ENCODE results near the gene EDAR.

Gene EDAR

DNA sequence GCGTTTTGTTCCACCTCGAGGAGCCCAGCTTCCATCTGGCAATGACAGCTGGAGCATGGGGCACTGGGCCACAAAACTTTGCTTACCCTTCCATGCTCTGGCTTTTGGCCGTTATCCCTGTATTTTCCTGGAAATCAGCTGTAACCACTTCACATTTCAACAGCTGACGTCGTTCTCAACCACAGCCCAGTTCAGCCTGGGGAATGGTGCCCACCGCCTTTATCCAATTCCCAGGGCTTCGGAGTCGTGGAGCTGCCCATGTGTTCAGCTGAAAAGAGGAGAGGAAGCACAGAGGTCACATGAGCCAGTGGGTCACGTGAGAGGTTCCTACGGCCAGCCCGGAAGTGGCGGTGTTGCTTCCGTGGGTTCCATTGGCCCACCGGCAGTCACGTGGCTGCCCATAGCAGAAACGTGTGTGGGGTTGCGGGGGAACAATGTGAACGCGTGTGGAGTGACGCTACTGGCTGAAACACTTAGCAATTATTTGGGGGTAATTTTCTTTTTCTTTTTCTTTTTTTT lies 16.7 kb upstream of the EDAR start:
- no peak for DNase-seq (ENCODE audit: extremely low read depth in 1 of 2, low read depth in 1 of 2)

DNA sequence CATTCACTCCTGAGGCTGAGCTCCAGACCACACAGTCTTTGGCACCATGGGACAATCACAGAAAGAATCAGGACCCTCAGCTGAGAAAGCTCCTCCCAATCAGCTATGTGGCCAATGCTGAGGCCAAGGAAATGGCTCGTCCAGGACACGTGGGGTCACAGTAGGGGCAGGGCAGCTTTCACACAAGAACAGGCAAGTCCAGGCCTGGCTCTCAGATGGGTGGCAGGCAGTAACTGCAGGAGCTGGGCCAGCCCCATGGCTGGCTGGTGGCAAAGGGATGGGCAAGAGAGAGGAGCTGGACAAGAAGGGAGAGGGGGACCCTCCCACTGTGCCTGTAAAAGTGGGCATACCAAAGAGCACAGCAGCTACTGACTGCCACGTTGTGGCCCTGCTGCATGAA lies 12.2 kb upstream of the EDAR start:
- no peak for DNase-seq (ENCODE audit: extremely low read depth in 1 of 2, low read depth in 1 of 2)

DNA sequence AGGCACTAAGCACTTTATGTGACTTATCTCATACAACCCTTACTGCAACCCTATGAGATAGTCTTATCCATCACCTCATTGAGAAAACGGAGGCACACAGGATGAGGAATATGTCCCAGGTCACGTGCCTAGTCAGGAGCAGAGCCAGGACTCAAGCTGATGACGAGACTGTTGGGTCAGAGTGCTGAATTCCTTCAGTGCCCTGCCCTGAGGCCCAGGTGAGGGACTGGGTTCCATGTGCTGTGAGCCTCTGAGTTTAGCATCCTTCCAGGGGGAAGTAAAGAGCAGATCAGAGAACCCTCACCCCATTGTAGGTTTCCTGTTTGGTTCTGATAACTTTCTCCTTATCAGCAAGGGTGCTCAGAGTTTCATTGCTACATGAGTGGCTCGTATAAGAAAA lies 11.7 kb upstream of the EDAR start:
- DNase-seq (ENCODE audit: extremely low read depth in 1 of 2, low read depth in 1 of 2), result no peak

DNA sequence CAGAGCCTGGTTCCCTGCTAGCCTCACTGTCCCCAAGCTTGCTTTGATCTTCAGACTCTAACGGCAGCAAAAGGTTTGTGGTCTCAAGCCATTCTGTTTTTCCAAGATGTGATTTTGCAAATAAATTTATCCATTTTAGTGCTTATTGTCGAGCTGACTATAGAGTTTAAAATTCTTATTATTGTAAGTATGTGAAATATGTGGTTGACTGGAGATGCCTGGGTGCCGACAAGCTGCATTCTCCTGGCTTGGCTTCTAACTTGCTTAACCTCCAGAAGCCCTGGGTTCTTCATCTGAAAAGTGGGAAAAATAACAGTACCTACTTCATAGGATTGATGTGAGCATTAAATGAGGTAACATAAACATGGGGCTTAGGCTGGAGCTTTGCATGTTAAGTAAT lies 9.9 kb upstream of the EDAR start:
- no peak for DNase-seq (ENCODE audit: extremely low read depth in 1 of 2, low read depth in 1 of 2)

DNA sequence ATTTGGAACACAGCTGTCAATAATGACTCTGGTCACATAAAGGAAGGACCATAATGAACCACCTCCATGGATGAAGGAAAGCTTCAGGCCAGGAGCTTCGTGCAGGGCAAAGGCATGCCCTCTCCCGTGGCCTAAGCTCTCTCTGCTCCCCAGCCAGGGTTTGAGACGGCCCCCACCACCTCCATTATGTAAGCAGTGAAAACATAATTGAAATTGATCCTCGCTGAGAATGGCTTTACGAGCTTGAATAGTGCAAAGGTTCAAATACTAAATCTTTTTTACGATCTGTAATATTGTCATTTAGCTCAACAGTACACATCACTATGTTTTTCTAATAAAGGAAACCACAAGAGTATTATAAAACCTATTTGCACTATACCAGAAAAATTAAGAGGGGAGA lies 5.2 kb upstream of the EDAR start:
- no peak for DNase-seq (ENCODE audit: extremely low read depth in 1 of 2, low read depth in 1 of 2)

DNA sequence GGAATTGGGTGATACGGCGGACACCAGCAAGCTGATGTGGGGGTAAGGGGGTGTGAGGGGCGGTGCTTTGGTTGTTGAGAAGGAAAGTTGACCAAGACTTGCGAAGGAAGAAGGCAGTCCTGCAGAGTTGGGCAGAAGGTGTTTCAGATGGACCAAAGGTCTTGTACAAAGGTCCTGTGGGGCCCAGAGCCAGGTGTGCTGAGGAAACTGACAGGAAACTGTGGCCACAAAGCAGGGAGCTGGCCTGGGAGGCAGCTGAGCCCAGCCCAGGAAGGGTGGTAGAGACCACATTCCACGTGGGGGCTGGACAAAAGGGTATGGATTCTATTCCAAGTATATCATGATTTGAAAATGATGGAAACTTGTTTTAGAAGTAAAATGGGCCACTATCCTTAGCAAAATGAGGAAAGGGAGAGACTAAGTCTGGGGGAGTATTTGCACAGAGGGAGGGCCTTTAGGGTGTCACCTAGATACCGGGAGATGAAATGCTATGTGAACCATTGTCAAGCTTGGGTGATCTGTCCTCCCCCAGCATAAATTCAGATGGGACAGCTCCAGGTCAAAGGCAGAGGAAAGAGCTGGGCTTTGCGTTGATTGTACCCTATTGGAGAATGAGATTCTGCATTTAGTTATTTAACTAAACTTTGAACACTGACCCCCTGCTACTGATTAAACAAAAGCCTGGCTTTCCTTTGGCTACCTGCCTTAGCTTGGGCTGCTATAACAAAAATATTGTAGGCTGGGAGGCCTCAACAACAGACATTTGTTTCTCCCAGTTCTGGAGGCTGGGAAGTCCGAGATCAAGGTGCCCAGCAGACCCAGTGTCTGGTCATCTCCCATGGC lies 4.3 kb upstream of the EDAR start:
- no peak for DNase-seq (ENCODE audit: extremely low read depth in 1 of 2, low read depth in 1 of 2)

DNA sequence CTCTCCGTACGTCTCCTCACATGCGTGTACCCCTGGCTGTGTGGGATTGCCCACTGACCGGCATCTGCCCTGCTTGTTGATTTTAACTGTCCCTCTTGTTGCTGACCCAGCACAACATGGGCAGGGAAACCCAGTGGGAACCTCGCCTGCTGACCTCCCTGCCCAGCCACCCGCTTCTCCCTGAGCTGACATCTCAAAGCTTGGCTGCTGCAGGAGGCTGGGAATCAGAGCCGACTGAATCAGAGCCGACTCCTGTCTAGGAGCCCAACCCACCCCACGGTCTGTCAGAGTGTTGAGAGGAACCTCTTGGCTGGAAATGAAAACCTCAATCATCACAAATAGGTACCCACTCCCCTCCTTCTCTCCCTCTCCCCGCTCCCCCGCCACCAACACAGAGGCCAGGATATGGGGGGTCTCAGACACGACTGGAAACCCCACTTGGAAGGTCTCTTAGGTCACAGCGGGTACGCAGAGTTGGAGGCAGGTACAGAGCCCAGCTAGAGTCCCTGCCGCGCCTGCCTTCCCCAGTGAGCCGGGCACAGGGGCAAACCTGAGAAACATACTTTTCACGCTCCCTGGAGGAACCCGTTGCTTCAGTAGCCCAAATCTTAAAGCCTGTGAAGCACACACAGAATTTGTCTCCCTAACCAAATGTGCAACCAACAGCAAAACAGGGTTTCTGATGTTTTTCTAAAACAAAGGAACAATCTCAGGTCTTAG lies 784 bp downstream of the EDAR start:
- no peak for DNase-seq (ENCODE audit: extremely low read depth in 1 of 2, low read depth in 1 of 2)

DNA sequence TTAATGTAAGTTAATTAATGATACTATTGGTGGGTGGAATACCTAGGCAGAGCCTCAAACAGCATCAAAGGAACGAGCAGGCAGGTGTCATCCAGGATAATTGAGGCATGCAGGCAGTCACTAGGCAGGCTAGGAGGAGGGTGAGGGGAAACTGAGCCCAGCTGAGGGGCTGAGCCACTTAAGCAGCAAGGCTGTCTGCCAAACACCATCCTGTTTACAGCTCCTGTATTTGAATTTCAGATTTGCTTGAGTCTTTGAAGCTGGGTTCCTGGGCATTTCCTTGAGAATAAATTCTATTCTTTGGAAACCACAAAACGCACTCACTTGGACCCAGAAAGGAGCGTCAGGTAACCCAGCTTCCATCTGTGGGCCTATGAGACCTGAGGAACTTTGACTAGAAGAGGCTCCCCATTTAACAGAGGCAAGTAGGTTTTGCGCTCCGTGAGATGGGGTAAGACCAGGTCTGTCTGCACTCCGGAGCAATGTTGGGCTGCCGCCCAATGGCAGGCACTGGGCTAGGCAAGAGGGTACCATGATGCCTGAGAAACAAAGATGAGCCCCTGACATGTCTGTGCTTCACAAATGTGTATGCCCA lies 2.0 kb downstream of the EDAR start:
- DNase-seq (ENCODE audit: extremely low read depth in 1 of 2, low read depth in 1 of 2), result no peak

DNA sequence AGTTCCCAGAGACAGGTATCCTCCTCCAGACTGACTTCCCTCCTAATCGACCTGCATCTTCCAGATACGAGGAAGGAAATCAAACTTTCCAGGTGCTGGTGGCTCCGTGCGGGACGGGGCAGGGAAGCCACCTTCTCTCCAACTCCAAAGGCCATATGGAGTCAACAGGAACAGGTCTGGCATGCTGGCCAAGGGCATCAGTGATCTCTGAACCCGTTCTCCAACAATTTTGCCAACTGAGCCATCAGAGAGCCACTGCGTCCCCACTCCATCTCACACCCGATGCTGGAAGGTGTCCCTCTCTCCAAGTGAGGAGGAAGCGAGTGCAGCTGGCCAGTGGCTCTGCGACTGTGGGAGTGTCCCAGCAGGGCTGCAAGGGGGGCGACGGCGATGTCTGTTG lies 5.4 kb downstream of the EDAR start:
- no peak for DNase-seq (ENCODE audit: extremely low read depth in 1 of 2, low read depth in 1 of 2)

DNA sequence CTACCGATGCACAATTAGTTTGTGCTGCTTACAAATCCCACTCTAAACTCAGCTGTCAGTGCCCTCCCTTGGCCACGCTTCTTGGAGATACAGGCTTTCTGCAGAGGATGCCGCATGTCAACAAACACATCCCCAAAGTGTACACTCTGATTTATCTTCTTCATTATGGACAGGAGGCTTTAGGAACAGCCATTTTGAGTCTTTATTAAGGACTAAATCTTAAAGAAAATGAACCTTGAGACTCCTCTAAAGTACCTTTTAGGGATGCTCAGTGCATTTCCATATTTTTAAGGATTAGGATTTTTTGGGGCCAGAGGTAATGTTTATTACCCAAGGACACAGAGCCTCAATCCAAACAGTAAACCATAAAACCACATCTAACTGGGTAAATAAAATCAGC lies 6.0 kb downstream of the EDAR start:
- DNase-seq (ENCODE audit: extremely low read depth in 1 of 2, low read depth in 1 of 2), result no peak

DNA sequence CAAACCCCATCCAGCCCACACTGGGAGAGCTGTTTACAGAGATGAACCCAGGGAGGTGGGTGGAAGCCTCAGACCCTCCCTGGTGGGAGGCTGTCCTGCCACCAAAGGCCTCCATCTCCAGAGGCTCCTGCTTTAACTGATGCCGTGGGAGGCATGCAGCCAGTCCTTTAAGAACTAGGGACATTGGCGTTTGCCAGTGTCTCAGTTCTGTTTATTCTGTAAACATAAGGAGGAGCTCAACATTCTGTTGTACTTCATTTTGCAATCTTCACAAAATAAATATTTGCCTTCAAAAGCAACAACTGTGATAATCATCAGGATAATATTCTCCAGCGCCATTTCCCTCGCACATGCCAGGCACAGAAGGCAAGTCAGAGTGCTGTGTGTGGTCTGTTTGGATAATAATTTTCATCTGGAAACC lies 6.8 kb downstream of the EDAR start:
- DNase-seq (ENCODE audit: extremely low read depth in 1 of 2, low read depth in 1 of 2), result no peak

DNA sequence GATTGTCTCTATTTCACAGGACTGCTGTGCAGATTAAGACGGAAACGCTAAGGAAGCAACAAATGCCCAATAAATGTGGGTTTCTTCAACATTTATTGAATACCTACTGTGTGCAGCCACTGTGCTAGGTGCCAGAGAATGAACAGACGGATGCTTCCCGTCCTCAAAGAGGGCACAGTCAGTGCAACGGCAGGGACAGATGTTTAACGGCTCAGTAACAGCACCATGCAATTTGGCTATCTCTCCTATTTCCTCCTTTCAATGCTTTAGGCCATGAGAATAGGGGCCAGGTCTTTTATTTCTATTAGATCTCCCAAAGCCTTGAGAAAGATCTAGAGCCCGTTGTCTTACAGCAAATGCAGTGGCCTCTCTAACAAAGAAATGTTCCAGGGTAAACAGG lies 7.2 kb downstream of the EDAR start:
- no peak for DNase-seq (ENCODE audit: extremely low read depth in 1 of 2, low read depth in 1 of 2)

DNA sequence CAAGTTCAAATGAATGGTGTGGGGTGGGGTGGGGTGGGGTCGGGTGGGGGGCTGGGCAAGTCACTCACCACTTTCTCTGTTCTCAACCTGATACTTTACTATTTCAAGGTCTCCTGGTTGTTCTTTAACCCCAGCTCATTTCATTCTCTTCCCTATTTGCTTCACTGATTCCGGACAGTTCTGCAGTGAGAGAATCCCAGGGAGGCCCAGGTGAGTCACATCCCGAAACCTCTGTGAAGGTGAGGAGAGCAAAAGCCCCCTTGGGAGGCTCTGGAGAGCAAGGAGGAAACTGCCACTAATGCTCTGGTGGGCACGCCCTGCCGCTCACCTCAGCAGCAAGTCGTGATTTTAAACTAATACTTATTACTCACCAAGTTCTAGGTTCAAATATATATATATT lies 8.9 kb downstream of the EDAR start:
- no peak for DNase-seq (ENCODE audit: extremely low read depth in 1 of 2, low read depth in 1 of 2)

DNA sequence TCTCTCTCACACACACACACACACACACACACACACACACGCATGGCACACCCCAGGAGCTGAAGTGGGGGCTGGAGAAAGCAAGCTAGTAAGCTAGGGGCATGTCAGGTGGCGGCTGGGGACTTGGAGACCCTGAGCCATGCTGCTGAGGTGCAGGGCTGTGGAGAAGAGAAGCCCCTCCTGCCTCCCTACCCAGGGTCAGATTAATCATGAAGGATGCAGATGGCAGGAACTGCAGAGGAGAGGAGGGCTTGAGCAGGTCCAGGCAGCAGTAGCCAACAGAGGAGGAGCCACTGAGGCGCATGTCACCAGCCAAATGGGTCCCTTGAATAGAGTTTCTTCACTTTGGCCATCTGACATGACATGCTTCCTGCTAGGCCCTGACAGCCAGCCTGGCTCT lies 9.6 kb downstream of the EDAR start:
- DNase-seq (ENCODE audit: extremely low read depth in 1 of 2, low read depth in 1 of 2), result no peak

DNA sequence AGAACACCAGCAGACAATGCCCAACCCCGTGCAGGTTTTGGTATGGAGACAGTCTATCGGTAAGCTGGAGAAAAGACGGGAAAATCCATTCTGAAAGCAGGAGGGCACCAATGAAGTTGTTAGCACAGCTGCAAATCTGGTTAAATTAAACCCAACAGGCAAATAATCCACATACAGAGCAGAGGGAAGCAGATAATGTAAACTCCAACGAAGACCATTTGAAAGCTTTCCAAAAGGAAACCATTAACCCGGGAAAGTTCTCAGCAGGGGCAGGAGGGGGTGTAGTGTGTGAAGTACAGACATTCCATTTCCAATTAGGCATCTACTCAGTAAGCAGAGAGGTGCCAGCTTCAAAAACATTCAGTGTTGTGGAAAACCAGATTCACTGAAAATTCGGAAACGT lies 10.3 kb downstream of the EDAR start:
- no peak for DNase-seq (ENCODE audit: extremely low read depth in 1 of 2, low read depth in 1 of 2)

DNA sequence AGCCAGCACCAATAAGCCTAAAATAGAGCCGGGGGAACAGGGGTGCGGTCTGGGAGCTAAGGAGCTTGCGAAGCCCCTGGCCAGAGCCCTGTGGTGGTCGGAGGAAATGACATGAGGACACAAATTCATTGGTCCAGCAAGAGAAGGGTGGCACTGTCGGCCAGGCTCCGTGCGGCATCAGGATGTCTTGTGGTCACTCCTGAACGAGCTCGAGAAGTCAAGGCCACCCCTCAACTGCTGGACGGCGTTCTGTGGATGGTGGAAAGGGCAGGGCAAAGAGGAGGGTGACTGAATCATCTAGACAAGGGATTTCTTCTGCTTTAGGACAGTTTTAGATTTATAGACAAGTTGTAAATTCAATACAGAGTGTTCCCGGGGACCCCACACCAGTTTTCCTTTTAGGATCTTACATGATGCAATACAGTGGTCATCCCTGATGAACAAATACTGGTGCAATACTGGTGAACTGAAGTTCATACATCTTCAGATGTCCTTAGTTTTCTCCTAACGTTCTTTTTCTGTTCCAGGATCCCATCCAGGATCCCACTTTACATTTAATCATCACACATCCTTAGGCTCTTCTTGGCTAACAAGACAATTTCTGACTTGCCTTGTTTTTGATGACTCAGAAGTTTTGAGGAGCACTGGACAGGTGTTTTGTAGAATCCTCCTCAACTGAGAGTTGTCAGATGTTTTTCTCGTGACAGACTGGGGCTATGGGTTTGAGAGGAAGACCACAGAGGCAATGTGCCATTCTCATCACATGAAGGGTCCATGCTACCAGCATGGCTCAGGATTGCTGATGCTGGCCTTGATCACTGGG lies 13.2 kb downstream of the EDAR start:
- DNase-seq (ENCODE audit: extremely low read depth in 1 of 2, low read depth in 1 of 2), result no peak

DNA sequence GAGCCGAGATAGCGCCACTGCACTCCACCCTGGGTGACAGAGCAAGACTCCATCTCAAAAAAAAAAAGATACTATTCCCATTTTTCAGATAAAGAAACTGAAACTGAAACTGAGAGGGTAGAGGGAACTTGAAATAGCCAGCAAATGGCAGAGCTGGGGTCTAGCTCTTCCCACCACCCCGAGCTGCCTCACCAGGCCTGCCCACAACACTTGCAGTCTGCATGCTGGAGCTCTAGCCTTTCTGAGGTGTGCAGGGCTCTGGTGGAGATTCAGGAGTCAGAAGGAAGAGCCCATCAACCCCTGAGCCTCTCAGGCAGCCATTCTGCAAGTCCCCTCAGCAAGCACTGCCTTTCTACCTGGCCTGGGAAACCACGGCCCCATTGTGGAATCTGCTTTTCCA lies 14.3 kb downstream of the EDAR start:
- DNase-seq (ENCODE audit: extremely low read depth in 1 of 2, low read depth in 1 of 2), result no peak

DNA sequence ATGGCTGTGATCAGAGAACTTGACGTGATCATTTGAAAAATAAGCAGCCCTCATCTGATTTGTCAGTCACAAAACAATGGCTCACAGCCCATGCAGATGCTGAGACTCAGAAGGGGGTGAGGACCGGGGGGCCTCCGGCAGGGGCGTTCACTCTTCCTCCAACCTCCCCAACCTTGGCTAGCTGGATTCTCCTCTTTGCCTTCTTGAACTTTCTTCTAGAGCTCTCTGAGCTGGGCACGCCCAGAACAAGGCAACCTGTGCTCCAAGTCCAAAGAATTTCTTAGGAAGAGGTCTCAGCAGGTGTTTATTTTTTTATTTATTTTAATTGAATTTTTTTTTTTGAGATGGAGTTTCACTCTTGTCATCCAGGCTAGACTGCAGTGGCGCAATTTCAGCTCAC lies 16.4 kb downstream of the EDAR start:
- no peak for DNase-seq (ENCODE audit: extremely low read depth in 1 of 2, low read depth in 1 of 2)

DNA sequence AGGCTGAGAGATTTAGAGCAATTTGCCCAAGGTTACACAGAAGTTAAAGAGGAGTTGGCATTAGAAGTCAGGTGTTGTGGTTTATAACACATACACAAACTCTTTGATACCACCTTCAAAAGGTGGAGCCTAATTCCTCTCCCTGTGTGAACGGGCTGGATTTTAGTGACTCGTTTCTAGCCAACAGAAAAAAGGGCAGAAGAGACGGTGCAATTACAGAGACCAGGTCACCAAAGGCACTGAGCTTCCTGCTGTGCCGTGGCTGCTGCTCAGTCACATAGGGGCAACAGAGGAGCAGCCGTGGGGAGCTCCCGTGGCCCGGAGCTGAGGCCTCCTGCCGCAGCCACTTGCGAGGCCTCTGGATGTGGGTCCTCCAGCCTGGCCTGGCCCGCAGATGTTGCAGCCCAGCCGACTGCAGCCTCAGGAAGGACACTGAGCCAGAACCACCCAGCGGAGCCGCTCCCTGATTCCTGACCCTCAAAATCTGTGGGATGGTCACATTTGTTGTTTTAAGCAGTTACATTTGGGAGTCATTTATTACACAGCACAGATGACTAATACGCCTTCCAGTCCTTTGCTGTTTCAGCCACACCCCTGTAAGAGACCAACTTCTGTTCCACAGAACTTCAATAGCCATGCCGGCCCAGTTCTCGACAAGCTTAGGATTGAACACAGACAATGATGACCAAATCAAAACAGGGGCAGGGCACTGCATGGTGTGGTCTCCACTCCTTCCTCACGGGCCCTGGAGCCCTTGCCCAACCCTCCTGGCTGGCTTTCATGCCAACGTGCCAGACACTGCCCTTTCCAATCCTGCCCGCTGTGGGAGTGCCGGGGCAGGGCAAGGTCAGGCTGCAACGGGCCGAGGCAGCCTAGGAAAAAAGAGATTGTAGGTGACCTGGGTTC lies 17.1 kb downstream of the EDAR start:
- no peak for DNase-seq (ENCODE audit: extremely low read depth in 1 of 2, low read depth in 1 of 2)

DNA sequence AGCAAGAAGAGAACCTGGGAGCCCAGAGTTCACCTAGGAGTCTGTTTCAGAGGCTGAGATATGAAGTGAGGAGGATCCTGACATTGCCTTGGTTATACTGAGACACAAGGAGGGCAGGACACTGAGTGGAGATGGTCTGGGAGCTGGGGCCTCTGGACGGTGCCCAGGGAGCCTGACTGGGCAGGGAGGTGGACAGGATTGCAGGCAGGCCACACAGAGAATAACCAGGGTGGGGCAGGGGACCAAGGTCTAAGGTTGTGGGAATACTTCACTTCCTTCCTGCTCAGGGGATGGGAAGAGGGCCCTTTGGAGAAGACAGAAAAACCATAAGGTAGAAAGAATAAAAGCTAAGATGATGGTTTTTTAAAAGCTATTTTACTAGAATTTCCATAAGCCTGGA lies 18.7 kb downstream of the EDAR start:
- no peak for DNase-seq (ENCODE audit: extremely low read depth in 1 of 2, low read depth in 1 of 2)
